Right lobe of liver (tissue), 4 donors: ENCODE results near the gene E2F6.

ENCODE experiments used
- CTCF ChIP-seq, 4 donors: fragments of 200-600 bp in 3 of 4; fragments of 450-650 bp in 1 of 4; IDR thresholded peaks; one replicate each; pipeline versions ENCODE4 v1.5.1 to v1.8.0; 2016 to 2022; ENCODE audit warnings: antibody characterized with exemption in 4 of 4, mild to moderate bottlenecking in 2 of 4
- POLR2A ChIP-seq: fragments of 450-650 bp; IDR thresholded peaks from one replicate; pipeline ENCODE4 v1.6.1; 2017; ENCODE audit warnings: antibody characterized with exemption, mild to moderate bottlenecking
- donor health status: DM: no; HTN: no; CAD: no.
- donor health status: DM: no; HTN: no; CAD: no.
- donor health status: DM: no; HTN: yes; CAD: no.

GRCh38 chr2:11402436-11402835, 63.5 kb downstream of the E2F6 start:
- no peak for TF ChIP-seq CTCF (IDR thresholded peaks at IDR 0.05)
- TF ChIP-seq POLR2A = no peak
